ENCODE measurements around the gene GLI2.
A peak's percentile ranks its signal among the peaks of the same experiment; 100 is the strongest.

GLI2 gene

DNA sequence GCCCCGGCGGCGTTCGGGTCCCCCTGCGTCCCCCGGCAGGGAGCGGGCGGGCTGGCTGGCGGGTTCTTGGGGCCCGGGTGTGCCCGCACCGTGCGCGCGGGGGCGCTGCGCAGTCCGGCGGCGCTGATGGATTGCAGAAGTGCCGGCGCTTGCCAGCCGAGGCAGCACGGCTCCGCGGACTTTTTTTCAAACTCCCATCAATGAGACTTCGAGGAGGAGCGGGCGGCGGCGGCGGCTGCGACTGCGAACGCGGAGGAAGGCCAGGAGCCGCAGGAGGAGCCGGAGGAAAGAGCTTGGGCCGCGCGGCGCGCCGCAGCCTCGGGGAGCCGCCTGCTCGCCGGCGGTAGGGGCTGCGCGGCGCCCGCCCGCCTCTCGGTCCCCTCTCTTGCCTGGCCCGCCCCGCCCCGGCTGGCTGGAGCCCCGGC is at the start of gene GLI2:
GLI2 (plus strand) TSS at position 123 of the 425 bp plus-strand sequence. CDS start 61,453 bp downstream, outside the sequence.
- DNase-seq (ENCODE audit: low spot score): peak; percentile 75

DNA sequence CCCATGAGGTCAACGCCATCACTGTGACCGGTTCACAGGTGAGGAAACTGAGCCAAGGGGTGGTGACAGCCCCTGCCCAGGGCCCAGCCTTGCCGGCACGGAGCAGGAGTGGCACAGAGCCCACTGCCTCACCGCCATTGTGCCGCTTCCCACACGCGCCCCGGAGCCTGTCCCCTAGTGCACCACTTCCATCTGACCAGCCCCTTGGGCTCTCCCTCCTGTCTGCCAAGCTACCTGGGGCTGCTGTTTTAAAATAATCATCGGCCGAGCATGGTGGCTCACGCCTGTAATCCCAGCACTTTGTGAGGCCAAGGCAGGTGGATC is 49.7 kb upstream of the GLI2 start:
- DNase-seq (ENCODE audit: low spot score): no peak

DNA sequence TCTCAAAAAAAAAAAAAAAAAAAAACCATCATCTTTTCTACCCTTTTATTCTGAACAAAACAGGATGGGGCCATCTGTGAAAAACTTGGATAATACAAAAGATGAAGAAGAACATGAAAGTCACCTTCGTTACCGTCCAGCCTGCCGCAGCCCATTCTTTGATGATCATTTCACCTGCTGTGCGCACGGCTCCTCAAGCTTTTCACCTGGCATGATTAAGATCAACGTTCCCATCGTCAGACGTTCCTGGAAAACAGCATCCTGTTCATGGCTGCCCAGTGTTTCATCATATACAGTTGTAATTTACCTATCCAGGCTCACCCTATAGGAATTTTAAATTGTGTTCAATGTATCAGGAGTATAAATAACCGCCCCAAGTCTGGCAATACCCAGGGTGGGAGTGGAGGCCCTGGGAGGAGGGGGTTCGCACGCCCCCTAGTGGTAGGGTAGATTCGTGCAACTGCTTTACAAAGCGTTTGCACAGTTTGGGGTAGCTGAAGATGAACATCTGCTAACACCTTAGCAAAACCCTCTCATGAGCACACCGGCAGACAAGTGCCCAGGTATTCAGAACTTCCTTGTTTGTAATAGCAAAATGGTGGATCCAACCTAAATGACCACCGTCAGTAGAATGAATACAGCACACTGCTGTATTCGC is 49.0 kb upstream of the GLI2 start:
- DNase-seq (ENCODE audit: low spot score): no peak

DNA sequence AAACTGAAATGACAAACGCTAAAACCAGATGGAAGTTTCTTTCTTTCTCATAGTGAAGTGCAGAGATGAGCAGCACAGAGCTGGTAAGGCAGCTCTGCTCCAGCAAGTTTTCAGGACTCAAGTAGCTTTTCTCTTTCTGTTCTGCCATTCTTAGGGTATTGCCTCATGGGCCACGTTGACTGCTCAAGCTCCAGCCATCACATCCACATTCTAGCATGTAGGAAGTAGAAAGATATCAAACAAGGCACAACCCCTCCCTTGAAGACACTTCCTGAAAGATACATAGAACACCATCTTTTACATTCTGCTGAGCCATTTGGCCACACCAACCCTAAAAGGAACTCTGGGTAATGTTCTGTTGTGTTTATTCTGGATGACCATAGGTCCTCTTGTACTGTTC is 48.5 kb upstream of the GLI2 start:
- no peak for DNase-seq (ENCODE audit: low spot score)

DNA sequence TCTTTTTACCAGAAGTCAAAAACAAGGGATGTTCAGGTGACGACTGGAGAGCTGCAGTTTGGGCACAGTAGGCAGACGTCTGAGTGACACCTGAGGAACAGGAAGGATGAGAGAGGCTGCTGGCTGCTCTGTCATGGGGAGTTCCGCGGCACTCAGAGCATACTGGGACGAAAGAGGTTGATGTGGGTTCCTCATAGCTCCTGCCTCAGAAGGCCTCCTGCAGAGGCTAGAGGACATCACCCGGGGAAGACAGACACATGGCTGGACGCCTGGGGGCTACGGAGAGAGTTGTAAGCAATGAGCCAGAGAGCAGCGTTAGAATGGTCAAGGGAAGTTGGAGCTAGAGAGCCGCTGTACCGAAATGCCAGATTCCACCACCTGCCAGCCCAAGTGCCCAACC is 45.1 kb upstream of the GLI2 start:
- DNase-seq (ENCODE audit: low spot score): no peak

DNA sequence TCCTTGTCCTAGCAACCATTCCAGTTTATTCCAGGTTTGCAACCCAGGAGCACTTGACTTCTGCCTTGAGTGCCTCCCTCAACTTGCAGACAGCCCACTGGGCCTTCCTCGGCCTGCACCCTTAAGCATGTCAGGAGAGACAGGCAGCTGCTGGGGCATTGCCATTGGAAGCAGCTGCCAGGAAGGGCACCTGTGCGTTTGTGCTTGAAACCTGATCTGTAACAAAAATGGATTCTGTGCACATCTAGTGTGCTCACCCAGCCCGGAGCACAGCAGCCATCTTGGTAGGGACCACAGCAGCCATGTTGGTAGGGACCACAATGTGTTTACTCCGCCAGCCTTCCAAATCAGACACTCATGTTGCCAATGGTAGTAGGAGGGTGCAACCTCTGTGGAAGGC is 44.3 kb upstream of the GLI2 start:
- DNase-seq (ENCODE audit: low spot score): no peak

DNA sequence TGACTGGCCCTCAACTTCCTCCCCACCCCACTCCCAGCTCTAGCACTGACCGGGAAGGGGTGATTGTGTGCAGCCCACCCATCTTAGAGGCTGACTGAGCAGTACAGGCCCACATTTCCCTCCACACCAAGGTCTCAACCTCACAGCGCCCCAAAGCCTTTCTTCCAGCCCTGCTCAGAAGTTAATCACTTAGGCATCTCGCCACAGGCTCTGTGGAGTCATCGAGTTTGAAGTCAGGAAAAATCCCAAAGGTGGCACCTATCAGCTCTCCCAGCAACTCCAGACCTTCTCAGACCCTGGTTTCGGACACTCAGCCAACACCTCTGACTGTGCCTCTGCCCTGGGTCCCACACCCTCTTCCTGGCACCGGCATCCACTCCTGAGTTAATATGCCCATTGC is 43.0 kb upstream of the GLI2 start:
- no peak for DNase-seq (ENCODE audit: low spot score)

DNA sequence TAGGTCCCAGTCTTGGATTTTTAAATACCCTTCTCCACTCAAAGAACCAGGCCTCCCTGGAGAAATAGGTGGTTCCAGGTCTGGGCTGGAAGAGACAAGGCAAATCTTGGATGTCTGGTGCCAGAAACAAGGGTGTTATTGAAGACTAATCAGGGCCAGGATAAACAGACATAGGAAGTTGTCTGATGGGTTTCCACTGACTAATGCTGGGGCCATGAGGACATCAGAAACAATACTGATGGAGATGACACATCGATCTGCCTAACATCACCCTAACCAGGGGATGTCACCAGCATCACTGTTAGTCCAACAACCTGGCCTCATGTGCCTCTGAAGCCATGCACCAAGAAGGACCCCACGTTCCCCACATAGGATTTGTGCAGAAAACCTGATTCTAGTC is 42.5 kb upstream of the GLI2 start:
- DNase-seq (ENCODE audit: low spot score): no peak

DNA sequence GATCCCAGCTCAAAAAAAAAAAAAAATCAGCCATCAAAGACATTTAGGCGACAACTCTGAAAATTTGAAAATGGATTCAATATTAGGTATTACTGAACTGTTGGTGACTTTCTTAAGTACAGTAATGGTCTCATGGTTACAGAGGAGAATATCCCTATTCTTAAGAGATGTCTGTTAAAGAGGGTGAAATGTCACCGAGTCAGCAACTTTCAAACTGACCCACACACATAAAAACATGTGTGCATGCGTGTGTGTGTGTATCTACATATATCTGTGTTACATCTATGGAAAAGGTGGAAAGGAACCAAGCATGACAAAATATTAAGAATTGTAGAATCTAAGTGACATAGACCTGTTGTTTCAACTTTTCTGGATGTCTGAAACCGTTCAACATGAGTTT is 41.6 kb upstream of the GLI2 start:
- DNase-seq (ENCODE audit: low spot score): no peak

DNA sequence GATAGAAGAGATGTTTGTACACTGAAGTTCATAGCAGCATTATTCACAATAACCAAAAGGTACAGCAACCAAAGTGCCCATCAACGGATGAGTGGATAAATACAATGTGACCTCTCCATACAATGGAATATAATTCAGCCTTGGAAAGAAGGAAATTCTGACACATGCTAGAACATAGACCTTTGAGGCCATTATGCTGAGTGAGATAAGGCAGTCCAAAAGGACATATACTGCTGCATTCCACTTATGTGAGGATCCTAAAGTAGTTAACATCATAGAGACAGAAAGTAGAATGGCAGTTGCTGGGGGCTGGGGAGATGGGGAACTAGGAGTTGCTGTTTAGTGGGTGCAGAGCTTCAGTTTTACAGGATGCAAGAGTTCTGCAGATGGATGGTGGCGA is 38.2 kb upstream of the GLI2 start:
- DNase-seq (ENCODE audit: low spot score): no peak

DNA sequence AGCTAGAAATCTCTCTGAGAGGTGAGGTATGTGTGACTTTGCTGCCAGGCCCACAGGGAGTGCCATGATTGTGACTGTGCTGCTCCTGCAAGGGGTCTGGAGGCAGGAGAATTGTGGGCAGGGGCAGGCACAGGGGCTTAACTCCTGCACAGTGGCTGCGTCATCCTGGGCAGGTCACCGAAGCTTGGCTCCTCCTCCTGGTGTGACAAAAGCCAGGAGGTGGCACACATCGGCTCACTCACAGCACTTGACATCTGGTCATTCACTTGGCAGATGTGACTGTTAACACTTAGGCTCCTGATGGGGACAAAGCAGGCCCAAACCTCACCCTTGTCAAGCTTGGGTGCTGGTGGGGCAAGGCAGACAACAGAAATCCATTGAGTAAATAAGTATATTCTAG is 36.4 kb upstream of the GLI2 start:
- DNase-seq (ENCODE audit: low spot score): no peak

DNA sequence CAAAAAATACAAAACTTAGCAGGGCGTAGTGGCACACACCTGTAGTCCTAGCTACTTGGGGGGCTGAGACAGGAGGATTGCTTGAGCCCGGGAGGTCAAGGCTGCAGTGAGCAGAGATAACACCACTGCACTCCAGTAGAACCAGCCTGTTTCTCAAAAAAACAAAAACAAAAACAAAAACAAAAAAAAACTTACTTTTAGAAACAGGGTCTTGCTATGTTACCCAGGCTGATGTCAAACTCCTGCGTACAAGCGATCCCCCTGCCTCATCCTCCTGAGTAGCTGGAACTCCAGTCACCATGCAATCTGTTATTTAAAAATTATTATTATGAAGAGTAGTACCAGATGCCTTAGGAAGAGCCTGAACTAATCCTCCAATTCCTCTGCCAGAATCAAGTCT is 35.0 kb upstream of the GLI2 start:
- no peak for DNase-seq (ENCODE audit: low spot score)

DNA sequence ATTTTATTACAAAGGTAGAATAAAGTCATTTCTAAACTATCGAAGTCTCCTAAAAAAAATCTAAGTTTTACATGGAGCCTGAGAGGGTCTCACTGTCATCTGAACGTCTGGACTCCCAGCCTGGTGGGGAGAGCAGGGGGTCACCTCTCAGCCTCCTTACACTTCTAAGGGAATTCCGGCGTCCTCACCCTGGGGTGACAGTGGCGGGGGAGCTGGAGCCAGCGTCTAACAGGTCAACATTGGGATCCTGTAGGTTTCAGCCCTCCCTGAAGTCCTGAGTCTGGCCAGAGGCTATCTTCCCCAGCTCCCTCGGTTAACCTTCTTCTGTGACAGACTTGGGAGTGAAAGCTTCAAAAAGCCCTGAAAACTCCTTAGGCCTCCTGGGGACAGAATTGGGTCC is 34.6 kb upstream of the GLI2 start:
- no peak for DNase-seq (ENCODE audit: low spot score)

DNA sequence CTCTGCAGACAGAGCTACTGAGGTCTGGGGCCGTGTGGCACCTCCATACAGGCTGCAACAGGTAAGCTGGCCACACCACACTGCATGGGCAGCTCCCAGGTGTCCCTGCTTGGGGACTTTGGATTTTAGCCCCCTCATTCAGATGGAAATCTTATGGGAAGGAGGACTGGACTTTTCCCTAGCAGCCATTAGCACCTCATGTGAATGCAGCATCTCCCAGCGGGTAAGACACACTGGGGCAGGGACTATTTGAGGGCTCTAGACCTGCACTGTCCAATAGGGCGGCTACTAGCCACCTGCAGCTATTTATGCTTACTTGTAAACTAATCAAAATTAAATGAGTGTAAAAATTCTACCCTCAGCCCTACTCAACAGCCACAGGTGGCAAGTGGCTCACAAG is 34.2 kb upstream of the GLI2 start:
- DNase-seq (ENCODE audit: low spot score): no peak

DNA sequence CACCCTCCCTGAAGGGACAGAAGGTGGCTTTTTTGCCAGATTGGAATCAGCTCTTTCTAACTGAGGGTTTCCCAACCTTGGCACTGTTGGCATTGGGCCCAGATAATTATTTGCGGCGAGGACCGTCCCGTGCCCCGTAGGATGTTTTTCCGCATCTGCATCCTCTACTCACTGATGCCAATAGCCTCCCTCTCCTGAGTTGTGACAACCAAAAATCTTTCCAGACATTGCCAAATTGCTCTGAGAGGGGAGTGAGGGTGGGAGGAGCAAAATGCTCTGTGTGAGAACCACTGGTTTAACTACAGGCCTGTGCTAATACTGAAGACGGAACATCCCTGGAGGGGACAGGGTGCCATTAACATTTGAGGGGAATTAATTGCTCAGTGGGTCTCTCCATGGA is 33.6 kb upstream of the GLI2 start:
- DNase-seq (ENCODE audit: low spot score): no peak

DNA sequence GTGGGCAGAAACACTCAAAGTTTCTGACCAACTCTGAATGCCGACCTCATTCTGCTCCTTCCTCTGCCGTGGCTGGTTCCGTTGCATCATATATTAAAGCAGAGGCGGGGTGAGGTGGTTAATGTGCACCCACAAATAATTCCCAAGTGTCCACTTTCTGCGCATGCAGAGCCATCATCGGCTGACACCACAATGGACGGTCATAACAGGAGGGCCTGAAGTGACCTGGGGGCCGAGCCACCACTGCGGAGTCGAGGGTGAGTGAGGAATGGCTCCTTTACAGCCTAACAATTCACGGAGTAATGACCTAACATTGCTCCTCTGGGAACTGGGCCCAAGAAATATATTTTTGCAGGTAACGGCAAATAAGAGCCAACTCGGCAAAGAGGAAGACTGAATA is 32.9 kb upstream of the GLI2 start:
- no peak for DNase-seq (ENCODE audit: low spot score)

DNA sequence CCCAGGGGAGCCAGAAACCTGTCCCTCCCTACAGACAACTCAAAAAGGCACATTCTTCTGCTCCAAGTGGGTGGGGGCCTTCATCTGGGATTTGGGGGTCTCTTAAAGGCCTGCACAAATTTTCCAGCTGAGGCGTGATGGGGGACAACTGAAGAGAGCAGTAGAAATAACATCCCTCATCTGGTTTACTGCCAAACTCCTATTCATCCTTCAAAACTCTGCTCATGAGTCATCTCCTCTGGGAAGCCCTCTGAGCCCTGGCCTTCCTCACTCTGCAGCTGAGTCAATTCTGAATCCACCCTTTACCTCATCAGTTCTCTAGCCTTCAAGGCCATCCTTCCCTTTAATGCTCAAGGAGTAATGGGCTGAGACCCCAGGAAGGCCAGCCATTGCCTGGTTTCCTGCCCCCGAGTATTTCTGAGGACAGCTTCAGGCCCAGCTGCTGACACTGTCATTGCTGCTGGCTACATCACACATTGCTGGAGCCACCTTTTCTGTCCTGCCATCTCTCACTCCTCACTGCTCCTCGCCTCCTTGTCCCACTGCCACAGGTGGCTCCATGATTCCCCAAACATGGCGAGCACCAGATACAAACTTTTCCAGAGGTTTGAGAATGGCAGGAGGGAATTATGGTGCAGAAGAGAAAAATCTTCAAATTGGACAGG is 32.2 kb upstream of the GLI2 start:
- no peak for DNase-seq (ENCODE audit: low spot score)

DNA sequence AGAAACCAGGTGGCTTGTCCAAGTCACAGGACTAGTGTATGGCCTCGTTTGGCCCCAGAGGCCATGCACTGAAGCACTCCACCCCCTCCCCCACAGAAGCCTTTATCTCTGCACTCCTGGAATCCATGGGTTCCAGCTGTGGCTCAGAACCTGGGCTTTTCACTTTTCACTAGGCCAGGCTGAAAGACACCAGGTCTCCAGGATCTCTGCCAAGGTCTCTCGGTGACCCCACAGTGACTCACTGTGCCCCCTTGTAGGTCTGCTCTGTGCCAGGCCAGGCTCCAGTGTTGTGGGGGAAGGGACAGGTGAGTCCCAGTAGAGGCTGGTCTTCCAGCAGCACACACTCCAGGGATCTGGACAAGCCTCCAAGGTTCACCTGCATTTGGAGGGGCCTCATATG is 31.0 kb upstream of the GLI2 start:
- no peak for DNase-seq (ENCODE audit: low spot score)

DNA sequence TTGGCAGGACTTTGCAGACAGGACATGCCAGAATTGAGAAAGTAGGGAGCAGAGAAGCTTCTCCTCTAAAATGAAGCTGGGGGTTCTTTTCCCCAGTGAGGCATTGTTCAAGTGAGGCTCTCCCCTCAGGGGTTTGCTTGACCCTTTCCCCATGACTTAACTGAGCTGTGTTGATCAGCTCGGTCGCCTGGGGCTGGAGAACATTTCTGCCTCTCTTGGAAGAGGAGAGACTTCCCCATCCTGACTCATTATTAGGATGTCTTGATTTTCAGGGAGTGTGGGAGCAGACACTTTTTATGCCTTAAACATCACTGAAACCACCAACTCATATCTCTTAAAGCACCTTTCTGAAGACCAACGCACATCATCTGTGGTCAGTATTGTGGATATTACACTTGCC is 27.9 kb upstream of the GLI2 start:
- no peak for DNase-seq (ENCODE audit: low spot score)

DNA sequence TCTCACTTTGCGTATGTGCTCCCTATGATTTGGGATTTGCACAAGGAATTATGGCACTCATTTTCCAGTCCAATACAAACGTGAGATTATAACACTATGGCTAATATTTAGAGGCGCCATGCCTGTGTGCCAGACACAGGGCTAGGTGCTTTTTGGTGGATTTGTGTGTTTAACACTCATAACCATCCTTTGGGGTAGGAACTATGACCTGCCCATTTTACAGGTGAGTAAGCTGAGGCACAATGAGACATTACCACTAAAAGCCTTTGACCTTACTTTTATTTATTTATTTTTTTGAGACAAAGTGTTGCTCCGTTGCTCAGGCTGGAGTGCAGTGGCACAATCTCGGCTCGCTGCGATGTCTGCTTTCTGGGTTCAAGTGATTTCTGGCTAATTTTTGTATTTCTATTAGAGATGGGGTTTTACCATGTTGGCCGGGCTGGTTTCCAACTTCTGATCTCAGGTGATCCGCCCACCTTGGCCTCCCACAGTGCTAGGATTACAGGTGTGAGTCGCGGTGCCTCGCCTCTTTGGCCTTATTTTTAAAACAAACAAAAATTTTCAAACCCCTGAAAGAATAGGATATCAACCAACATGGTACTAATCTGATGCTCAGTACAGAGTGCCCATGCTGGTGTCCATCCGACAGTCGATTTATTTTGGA is 26.6 kb upstream of the GLI2 start:
- DNase-seq (ENCODE audit: low spot score): no peak

DNA sequence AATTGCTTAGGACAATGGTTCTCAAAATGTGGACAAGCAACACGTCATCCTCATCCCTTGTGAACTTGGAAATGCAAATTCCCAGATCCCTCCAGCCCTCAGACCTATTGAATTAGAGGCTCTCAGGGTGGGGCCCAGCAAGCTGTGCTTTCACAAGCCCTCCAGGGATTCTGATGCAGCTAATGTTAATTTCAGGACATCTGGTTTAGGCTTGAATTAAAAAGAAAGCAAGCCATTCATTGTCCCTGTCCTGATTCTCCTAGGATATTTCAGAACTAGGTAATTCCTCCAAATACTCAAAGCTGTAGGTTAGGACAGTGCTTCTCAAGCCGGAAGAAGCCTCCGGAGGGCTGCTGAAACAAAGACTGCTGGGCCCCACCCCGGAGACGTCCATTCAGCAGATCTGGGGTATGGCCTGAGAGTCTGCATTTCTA is 26.0 kb upstream of the GLI2 start:
- DNase-seq (ENCODE audit: low spot score): no peak

DNA sequence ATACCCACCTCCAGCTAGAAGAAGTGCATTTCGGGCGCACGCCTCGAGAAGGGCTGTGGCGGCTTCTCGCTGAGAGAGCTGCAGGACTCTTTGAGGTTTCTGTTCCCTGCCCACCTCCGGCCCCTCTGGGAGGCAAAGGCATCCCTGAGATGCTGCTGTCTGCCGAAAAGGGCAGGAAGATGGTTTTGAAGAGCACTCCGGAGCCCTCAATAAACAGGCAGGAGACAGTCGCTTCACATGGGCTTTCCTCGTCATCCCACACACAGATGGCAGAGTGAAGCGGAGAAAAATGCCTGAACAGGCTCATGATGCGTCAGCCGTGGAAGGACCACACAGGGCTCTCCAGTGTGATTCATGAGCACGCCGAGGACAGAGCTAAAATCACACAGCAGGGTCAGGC is 25.4 kb upstream of the GLI2 start:
- no peak for DNase-seq (ENCODE audit: low spot score)

DNA sequence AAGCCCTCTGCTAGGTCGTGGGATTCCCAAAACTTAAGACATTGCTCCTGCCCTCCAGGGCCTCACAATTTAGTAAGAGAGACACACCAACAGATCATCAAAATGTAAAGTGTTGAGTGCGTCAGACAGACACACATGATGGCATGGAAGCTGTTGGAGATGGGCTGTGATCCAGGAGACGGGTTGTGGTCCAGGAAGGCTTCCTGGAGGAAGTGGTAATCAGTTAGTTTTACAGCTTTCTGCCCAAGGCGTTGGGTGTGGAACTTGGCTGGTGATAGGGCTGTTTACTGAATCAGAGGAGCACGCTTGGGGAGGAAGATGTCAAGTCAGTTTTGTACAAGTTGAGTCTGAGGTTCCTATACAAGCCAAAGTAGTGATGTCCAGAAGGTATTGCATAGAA is 24.0 kb upstream of the GLI2 start:
- DNase-seq (ENCODE audit: low spot score): no peak

DNA sequence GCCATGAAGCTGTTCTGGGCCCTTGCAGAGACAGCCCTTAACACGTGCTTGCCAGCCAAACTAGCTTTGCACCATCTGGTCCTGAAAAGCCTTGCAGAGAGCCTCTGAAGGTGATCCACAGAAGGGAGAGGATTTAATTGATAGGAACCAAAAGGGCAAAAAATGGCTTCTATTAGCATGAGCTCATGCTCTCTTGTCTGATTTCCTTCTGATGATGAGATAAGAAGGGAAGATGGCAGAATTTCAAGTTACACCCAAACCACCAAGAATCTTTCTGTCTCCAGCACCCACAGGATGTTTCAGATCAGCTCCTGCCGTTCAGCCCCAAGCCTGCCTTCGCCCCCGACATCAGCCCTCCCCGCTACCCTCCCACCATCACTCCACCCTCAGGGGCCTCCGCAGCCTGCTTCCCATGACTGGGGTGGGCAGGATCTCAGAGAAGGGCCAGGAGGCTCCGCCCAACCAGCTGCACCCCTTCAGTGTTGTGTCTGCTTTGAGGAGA is 23.4 kb upstream of the GLI2 start:
- DNase-seq (ENCODE audit: low spot score): no peak
